Measurements from ENCODE around the gene SEMA3A. TPM values are rescaled to one million over a fixed set of nuclear protein-coding genes. Genes with fewer than 3 reads are reported as not detected.
A peak's percentile ranks its signal among the peaks of the same experiment; 100 is the strongest.

Gene SEMA3A
- total RNA-seq, 1 experiment from 2014 or later = 89.1 TPM

- no peaks in the 10 kb centered on the region for H3K9me3 ChIP-seq
- no peaks in the 10 kb centered on the region for H3K36me3 ChIP-seq
- no peak overlapping the region for H3K4me3 ChIP-seq
- DNase-seq = no peak
- no peaks in the 10 kb centered on the region for H3K27me3 ChIP-seq
Measured at GRCh38 chr7:84207615-84208014, 13.0 kb upstream of the SEMA3A start.

DNA sequence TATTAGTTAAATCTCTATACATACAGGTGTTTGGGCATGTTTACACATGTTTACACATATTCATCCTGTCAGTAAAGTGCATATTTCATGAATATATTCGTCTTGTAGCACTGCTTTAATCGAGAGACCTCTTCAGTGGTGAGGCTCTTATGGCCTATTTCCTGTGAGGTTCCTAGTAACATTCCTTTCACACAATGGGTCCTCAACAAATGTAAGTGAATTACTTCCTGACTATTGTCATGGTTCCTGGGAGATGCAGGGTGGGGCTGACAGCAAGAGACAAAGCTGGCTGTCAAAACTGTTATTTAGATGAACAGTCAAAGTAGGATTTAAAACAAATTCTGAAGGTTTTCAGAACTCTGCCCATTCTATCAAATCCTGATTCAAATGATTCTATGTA is 12.4 kb upstream of the SEMA3A start:
- DNase-seq = no peak
- Histone ChIP-seq H3K9me3 (no peaks in the 10 kb centered on the region), H3K36me3 (no peaks in the 10 kb centered on the region), H3K4me3 (no peak overlapping the region), H3K27me3 (no peaks in the 10 kb centered on the region)

DNA sequence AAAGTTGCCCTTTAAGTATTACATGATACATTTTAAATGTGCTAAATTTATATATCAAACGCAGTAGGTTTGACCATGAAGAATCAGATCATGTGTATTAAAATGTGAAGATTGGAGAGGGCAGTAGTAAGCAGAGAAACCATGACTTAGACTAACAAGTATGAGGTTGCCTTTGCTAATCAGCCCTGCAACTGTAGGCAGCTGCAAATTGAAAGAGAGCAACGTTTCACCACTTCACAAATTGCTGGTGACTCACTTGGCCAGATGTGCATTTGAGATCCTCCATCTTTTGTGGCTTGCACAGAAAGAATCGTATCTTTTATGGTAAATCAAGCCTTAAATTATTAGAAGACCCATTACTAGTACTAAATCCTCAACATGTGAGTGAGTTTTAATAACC is 10.1 kb upstream of the SEMA3A start:
- no peak for DNase-seq
- Histone ChIP-seq H3K9me3 (no peaks in the 10 kb centered on the region), H3K36me3 (no peaks in the 10 kb centered on the region), H3K27me3 (no peaks in the 10 kb centered on the region), H3K4me3 (no peak overlapping the region)

- Histone ChIP-seq H3K36me3 (no peaks in the 10 kb centered on the region), H3K9me3 (no peaks in the 10 kb centered on the region), H3K27me3 (no peaks in the 10 kb centered on the region), H3K4me3 (no peak overlapping the region)
- no peak for DNase-seq
Measured at GRCh38 chr7:84202855-84203254, 8.3 kb upstream of the SEMA3A start.

- DNase-seq = no peak
- Histone ChIP-seq H3K36me3 (no peaks in the 10 kb centered on the region), H3K4me3 (no peak overlapping the region), H3K9me3 (no peaks in the 10 kb centered on the region), H3K27me3 (no peaks in the 10 kb centered on the region)
Measured at GRCh38 chr7:84200859-84201258, 6.3 kb upstream of the SEMA3A start.

DNA sequence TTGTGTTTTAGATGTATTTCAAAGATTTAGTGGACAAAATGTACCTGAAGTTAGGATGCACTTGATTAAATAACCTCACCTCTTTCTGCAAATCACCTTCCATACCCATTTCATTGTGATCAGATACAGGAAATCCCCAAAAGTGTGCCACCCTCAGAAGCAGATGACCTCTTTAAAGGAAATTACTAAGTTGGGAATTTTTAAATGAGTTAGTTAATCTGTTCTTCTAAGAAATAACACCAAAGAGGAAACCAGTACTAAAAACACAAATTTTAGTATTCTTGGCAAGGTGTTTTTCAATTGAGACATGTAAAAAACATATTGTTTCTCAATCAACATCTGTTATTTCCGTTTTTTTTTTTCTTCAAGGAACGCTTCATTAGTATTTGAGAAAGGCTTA is 4.6 kb upstream of the SEMA3A start:
- no peak for DNase-seq
- no peaks in the 10 kb centered on the region for H3K9me3 ChIP-seq
- H3K4me3 ChIP-seq = no peak overlapping the region
- no peaks in the 10 kb centered on the region for H3K36me3 ChIP-seq
- H3K27me3 ChIP-seq = no peaks in the 10 kb centered on the region

- peak overlapping the region; percentile 63 for H3K4me3 ChIP-seq
Measured at GRCh38 chr7:84196084-84196503, 1.5 kb upstream of the SEMA3A start.

GRCh38 chr7:84195295-84196060 is 889 bp upstream of the SEMA3A start:
- Histone ChIP-seq H3K27me3 (no peaks in the 10 kb centered on the region), H3K4me3 (peak overlapping the region; percentile 63), H3K9me3 (no peaks in the 10 kb centered on the region), H3K36me3 (no peaks in the 10 kb centered on the region)
- no peak for DNase-seq

More at GRCh38 chr7:84196084-84196503, 1.5 kb upstream of the SEMA3A start:
- H3K36me3 ChIP-seq = no peaks in the 10 kb centered on the region
- no peaks in the 10 kb centered on the region for H3K27me3 ChIP-seq
- H3K9me3 ChIP-seq = no peaks in the 10 kb centered on the region
- DNase-seq = peak; percentile 33

GRCh38 chr7:84193747-84194146 is 842 bp downstream of the SEMA3A start:
- Histone ChIP-seq H3K27me3 (no peaks in the 10 kb centered on the region), H3K9me3 (no peaks in the 10 kb centered on the region), H3K36me3 (no peaks in the 10 kb centered on the region), H3K4me3 (peak overlapping the region; percentile 63)
- no peak for DNase-seq

GRCh38 chr7:84191842-84192241 is 2.7 kb downstream of the SEMA3A start:
- no peaks in the 10 kb centered on the region for H3K9me3 ChIP-seq
- DNase-seq = no peak
- no peaks in the 10 kb centered on the region for H3K27me3 ChIP-seq
- H3K36me3 ChIP-seq = peaks cover 3% of the 10 kb centered on the region; the same call in 1 of the 2 replicates
- H3K4me3 ChIP-seq = peak overlapping the region; percentile 63

DNA sequence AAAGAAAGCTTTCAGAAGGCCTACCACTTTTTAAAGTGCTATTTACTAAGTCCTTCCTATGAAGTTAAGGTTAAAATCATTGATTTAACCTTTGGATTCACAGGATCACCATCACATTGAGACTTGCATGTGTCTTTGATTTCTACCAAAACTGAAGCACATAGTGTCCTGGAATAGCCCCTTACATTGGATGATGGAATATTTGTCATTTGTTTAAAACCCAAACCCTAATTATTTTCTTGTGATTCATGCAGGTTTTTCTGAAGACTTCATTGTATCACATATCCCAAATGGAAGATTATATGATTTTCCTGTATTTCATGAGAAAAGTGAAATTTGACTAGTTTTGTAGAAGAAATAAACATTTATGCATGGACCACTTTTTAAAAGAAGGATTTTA is 3.3 kb downstream of the SEMA3A start:
- no peak for DNase-seq
- no peaks in the 10 kb centered on the region for H3K9me3 ChIP-seq
- peak overlapping the region; percentile 63 for H3K4me3 ChIP-seq
- peaks cover 3% of the 10 kb centered on the region; the same call in 1 of the 2 replicates for H3K36me3 ChIP-seq
- no peaks in the 10 kb centered on the region for H3K27me3 ChIP-seq

- Histone ChIP-seq H3K27me3 (no peaks in the 10 kb centered on the region), H3K9me3 (no peaks in the 10 kb centered on the region), H3K4me3 (no peak overlapping the region), H3K36me3 (peaks cover 3% of the 10 kb centered on the region)
- DNase-seq = no peak
Measured at GRCh38 chr7:84190016-84190705, 4.4 kb downstream of the SEMA3A start.

DNA sequence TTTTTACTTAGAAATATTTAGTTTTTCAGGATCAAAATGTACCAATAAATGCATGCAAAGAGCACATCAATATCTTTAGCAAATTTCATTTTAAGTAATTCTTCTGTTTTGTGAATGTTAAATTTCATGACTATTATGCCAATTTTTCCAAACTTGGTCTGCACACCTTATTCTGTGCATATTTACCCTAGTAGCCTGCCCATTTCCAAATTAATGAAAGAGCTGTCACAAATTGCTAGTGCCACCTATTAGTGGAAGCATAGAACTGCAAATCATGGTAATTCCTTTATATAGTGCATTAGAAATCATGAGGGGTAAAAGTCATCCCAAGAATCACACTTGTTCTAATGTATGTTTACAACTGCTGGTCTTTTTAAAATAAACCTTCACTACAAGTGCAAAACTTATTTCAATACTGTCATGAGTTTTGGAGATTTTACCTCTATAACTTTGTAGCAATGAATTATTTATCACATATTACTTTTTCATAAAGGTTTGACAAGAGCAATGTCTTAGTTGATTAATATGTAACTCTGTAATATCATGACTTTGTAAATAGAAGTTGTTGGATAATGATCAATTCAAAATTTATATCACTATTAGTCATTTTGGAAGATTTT is 5.7 kb downstream of the SEMA3A start:
- no peak for DNase-seq
- no peaks in the 10 kb centered on the region for H3K9me3 ChIP-seq
- no peak overlapping the region for H3K4me3 ChIP-seq
- H3K36me3 ChIP-seq = peaks cover 6% of the 10 kb centered on the region
- no peaks in the 10 kb centered on the region for H3K27me3 ChIP-seq

DNA sequence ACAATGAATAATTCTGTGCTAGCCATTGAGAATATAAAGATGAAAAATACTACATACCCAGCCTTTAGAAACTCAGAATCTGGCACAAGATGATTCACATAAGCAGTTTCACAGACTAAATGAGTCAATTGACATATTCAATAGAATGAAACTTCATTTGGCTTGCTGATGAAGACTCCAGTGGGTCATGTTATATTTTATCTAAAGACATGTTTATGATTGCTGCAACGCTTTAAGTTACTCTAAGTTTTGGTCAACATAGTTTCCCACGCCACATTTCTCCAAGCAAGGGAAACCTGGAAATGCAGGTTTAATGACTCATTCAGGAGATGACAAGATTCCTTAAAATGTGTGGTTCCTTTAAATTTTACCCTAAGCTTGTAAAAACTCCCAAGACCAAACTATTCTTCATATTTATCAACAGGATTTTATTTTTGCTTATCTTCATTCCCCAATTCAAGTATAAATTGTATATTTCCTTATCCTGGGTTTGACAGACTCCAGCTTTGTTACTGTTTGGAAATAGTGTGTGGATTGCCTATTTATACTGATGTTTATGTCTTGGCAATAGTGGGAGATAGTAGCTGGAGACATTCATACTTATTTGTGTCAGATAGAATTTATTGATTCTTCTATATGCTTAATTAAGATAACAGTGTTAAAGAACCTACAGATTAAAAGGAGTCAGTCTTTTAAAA is 6.6 kb downstream of the SEMA3A start:
- H3K4me3 ChIP-seq = no peak overlapping the region
- H3K27me3 ChIP-seq = no peaks in the 10 kb centered on the region
- H3K9me3 ChIP-seq = no peaks in the 10 kb centered on the region
- H3K36me3 ChIP-seq = peaks cover 6% of the 10 kb centered on the region
- no peak for DNase-seq

- Histone ChIP-seq H3K9me3 (no peaks in the 10 kb centered on the region), H3K36me3 (peaks cover 6% of the 10 kb centered on the region), H3K4me3 (no peak overlapping the region), H3K27me3 (no peaks in the 10 kb centered on the region)
- DNase-seq = no peak
Measured at GRCh38 chr7:84187087-84187805, 7.3 kb downstream of the SEMA3A start.

GRCh38 chr7:84183741-84184140 is 10.8 kb downstream of the SEMA3A start:
- Histone ChIP-seq H3K9me3 (no peaks in the 10 kb centered on the region), H3K36me3 (peaks cover 6% of the 10 kb centered on the region), H3K4me3 (no peak overlapping the region), H3K27me3 (no peaks in the 10 kb centered on the region)
- DNase-seq = no peak
